ENCODE data around the gene SMTNL1. TPM values are rescaled to one million over a fixed set of nuclear protein-coding genes. Genes with fewer than 3 reads are reported as not detected.
A peak's percentile ranks its signal among the peaks of the same experiment; 100 is the strongest.

The SMTNL1 gene
- polyA plus RNA-seq (2011; rRNA removed) (not detected in 2 replicates), polyA minus RNA-seq (2011; rRNA and poly(A)+ RNA removed) (not detected in 2 replicates)

- Histone ChIP-seq H3K36me3 (ENCODE audit: control insufficient read depth, insufficient read depth, low read length) (no peaks in the 10 kb centered on the region), H3K27me3 (ENCODE audit: control insufficient read depth, insufficient read depth, low read length) (peaks cover 3% of the 10 kb centered on the region; the same call in 1 of the 2 replicates), H3K4me3 (ENCODE audit: low read depth, low read length) (no peak within 1 kb of the TSS)
- ChIA-PET POLR2A (no interaction called here), CTCF (interaction anchor here (0.5 to 1.7 kb wide), 3 partner anchors 10 to 167 kb away, joined by 3 to 7 read pairs (median 3); no protein-coding TSS in a partner anchor)
- DNase-seq (ENCODE audit: low read depth): no peak
- no peak for TF ChIP-seq CTCF (IDR thresholded peaks at IDR 0.05; ENCODE audit: insufficient read depth, low read depth, low read length)
These were observed at the start of gene SMTNL1 for GRCh38 chr11:57536947-57537619. TSS of gene SMTNL1 (plus strand) at chr11:57537595. CDS start at chr11:57542643, 5,048 bp downstream.

- TF ChIP-seq CTCF (IDR thresholded peaks at IDR 0.05; ENCODE audit: insufficient read depth, low read depth, low read length): no peak
- no peak for DNase-seq (ENCODE audit: low read depth)
- Histone ChIP-seq H3K36me3 (ENCODE audit: control insufficient read depth, insufficient read depth, low read length) (peaks cover 7% of the 10 kb centered on the region; the same call in 1 of the 2 replicates), H3K27me3 (ENCODE audit: control insufficient read depth, insufficient read depth, low read length) (peaks cover 3% of the 10 kb centered on the region; the same call in 1 of the 2 replicates), H3K4me3 (ENCODE audit: low read depth, low read length) (no peak overlapping the region)
- POLR2A ChIA-PET: interaction anchor here (0.5 kb wide), 1 partner anchor 22 kb away, joined by 3 read pairs; no protein-coding TSS in a partner anchor
- CTCF ChIA-PET: interaction anchor here (0.6 to 15.7 kb wide), 5 partner anchors 7 to 572 kb away, joined by 3 to 169 read pairs (median 6); partner anchors contain the start of gene RTN4RL2
These were observed 49.3 kb upstream of the SMTNL1 start for GRCh38 chr11:57487920-57488659.

- H3K4me3 ChIP-seq (ENCODE audit: low read depth, low read length): no peak overlapping the region
- H3K36me3 ChIP-seq (ENCODE audit: control insufficient read depth, insufficient read depth, low read length): peaks cover 10% of the 10 kb centered on the region
- ChIA-PET POLR2A (no interaction called here), CTCF (interaction anchor here (1.3 to 15.7 kb wide), 8 partner anchors 10 to 46 kb away, joined by 3 to 182 read pairs (median 10); partner anchors contain the start of genes SLC43A1 and TIMM10)
- H3K27me3 ChIP-seq (ENCODE audit: control insufficient read depth, insufficient read depth, low read length): no peaks in the 10 kb centered on the region
- TF ChIP-seq CTCF (IDR thresholded peaks at IDR 0.05; ENCODE audit: insufficient read depth, low read depth, low read length): no peak
- no peak for DNase-seq (ENCODE audit: low read depth)
These were observed 46.7 kb upstream of the SMTNL1 start for GRCh38 chr11:57490456-57491248.

GRCh38 chr11:57491371-57492061, 45.9 kb upstream of the SMTNL1 start:
- TF ChIP-seq CTCF (IDR thresholded peaks at IDR 0.05; ENCODE audit: insufficient read depth, low read depth, low read length): peak; percentile 75
- Histone ChIP-seq H3K36me3 (ENCODE audit: control insufficient read depth, insufficient read depth, low read length) (peaks cover 14% of the 10 kb centered on the region), H3K27me3 (ENCODE audit: control insufficient read depth, insufficient read depth, low read length) (no peaks in the 10 kb centered on the region), H3K4me3 (ENCODE audit: low read depth, low read length) (no peak overlapping the region)
- POLR2A ChIA-PET: no interaction called here
- DNase-seq (ENCODE audit: low read depth): no peak
- CTCF ChIA-PET: interaction anchor here (0.7 to 15.7 kb wide), 11 partner anchors 10 to 143 kb away, joined by 3 to 182 read pairs (median 8); partner anchors contain the start of genes SLC43A1 and TIMM10
